ENCODE measurements around the gene UBXN4.

Gene UBXN4

GRCh38 chr2:135822855-135823254 lies 81.2 kb downstream of the UBXN4 start:
- Histone ChIP-seq H3K4me2 (ENCODE audit: low read length, poor library complexity, severe bottlenecking) (no peak overlapping the region), H3K14ac (ENCODE audit: low read length in 2 of 2) (no peak overlapping the region), H3K9ac (ENCODE audit: low read length) (no peak overlapping the region), H3K4me3 (ENCODE audit: insufficient read depth in 1 of 2, low read depth in 1 of 2, low read length in 2 of 2) (no peak overlapping the region), H3K36me3 (ENCODE audit: control insufficient read depth in 1 of 2, insufficient read depth in 2 of 2, low read depth in 1 of 2, low read length in 2 of 2) (no peaks in the 10 kb centered on the region), H2AK5ac (ENCODE audit: low read length, severe bottlenecking) (no peak overlapping the region), H2BK12ac (ENCODE audit: low read length in 2 of 2) (no peak overlapping the region), H2BK120ac (ENCODE audit: low read depth, low read length) (no peak overlapping the region), H3K27me3 (ENCODE audit: control insufficient read depth in 1 of 2, insufficient read depth in 1 of 2, low read length in 2 of 2) (peaks cover 0 to 8% of the 10 kb centered on the region in 2 experiments), H3K27ac (ENCODE audit: low read length, poor library complexity, severe bottlenecking) (no peak overlapping the region), H2BK15ac (ENCODE audit: low read depth, poor library complexity, severe bottlenecking) (no peak overlapping the region), H3K9me3 (ENCODE audit: control insufficient read depth, low read length) (peaks cover 11% of the 10 kb centered on the region), H3K4me1 (ENCODE audit: control insufficient read depth, insufficient read depth, low read depth, low read length) (peaks cover 12% of the 10 kb centered on the region), H4K91ac (ENCODE audit: low read length) (no peak overlapping the region), H3K18ac (ENCODE audit: low read depth in 1 of 2, low read length in 2 of 2) (no peak overlapping the region), H3K79me1 (replicated peaks; ENCODE audit: low read length, poor library complexity, severe bottlenecking) (no peaks in the 10 kb centered on the region), H2BK5ac (ENCODE audit: low read depth, low read length, poor library complexity, severe bottlenecking) (no peak overlapping the region), H4K8ac (ENCODE audit: low read length) (no peak overlapping the region), H3K23ac (ENCODE audit: low read length in 2 of 2) (no peak overlapping the region), H2AFZ (ENCODE audit: low read depth, low read length) (no peak overlapping the region), H3K4ac (ENCODE audit: low read depth in 1 of 2, low read length in 2 of 2) (no peak overlapping the region)
- 82% methylated on average over 1 of the region's 1 CpG for WGBS
- DNase-seq, result no peak

GRCh38 chr2:135825131-135825530 lies 83.5 kb downstream of the UBXN4 start:
- no peak overlapping the region for H3K4me3 ChIP-seq (ENCODE audit: insufficient read depth in 1 of 2, low read depth in 1 of 2, low read length in 2 of 2)
- no peak overlapping the region for H2AK5ac ChIP-seq (ENCODE audit: low read length, severe bottlenecking)
- H2BK15ac ChIP-seq (ENCODE audit: low read depth, poor library complexity, severe bottlenecking), result no peak overlapping the region
- H3K27ac ChIP-seq (ENCODE audit: low read length, poor library complexity, severe bottlenecking), result no peak overlapping the region
- no peak overlapping the region for H3K18ac ChIP-seq (ENCODE audit: low read depth in 1 of 2, low read length in 2 of 2)
- DNase-seq, result no peak
- peaks cover 11% of the 10 kb centered on the region for H3K9me3 ChIP-seq (ENCODE audit: control insufficient read depth, low read length)
- no peaks in the 10 kb centered on the region for H3K36me3 ChIP-seq (ENCODE audit: control insufficient read depth in 1 of 2, insufficient read depth in 2 of 2, low read depth in 1 of 2, low read length in 2 of 2)
- no peak overlapping the region for H3K9ac ChIP-seq (ENCODE audit: low read length)
- H2AFZ ChIP-seq (ENCODE audit: low read depth, low read length), result no peak overlapping the region
- H3K23ac ChIP-seq (ENCODE audit: low read length in 2 of 2), result no peak overlapping the region
- H3K4ac ChIP-seq (ENCODE audit: low read depth in 1 of 2, low read length in 2 of 2), result no peak overlapping the region
- H3K14ac ChIP-seq (ENCODE audit: low read length in 2 of 2), result no peak overlapping the region
- H2BK12ac ChIP-seq (ENCODE audit: low read length in 2 of 2), result no peak overlapping the region
- peaks cover 3% of the 10 kb centered on the region for H3K4me1 ChIP-seq (ENCODE audit: control insufficient read depth, insufficient read depth, low read depth, low read length)
- no peaks in the 10 kb centered on the region for H3K79me1 ChIP-seq (replicated peaks; ENCODE audit: low read length, poor library complexity, severe bottlenecking)
- WGBS, result 91% methylated on average over 9 of the region's 9 CpGs
- H4K8ac ChIP-seq (ENCODE audit: low read length), result no peak overlapping the region
- H3K4me2 ChIP-seq (ENCODE audit: low read length, poor library complexity, severe bottlenecking), result no peak overlapping the region
- no peak overlapping the region for H2BK120ac ChIP-seq (ENCODE audit: low read depth, low read length)
- peaks cover 0 to 8% of the 10 kb centered on the region in 2 experiments for H3K27me3 ChIP-seq (ENCODE audit: control insufficient read depth in 1 of 2, insufficient read depth in 1 of 2, low read length in 2 of 2)
- no peak overlapping the region for H2BK5ac ChIP-seq (ENCODE audit: low read depth, low read length, poor library complexity, severe bottlenecking)
- no peak overlapping the region for H4K91ac ChIP-seq (ENCODE audit: low read length)

- H3K4me2 ChIP-seq (ENCODE audit: low read length, poor library complexity, severe bottlenecking), result no peak overlapping the region
- H3K9ac ChIP-seq (ENCODE audit: low read length), result no peak overlapping the region
- H3K79me1 ChIP-seq (replicated peaks; ENCODE audit: low read length, poor library complexity, severe bottlenecking), result no peaks in the 10 kb centered on the region
- no peak overlapping the region for H4K91ac ChIP-seq (ENCODE audit: low read length)
- H4K8ac ChIP-seq (ENCODE audit: low read length), result no peak overlapping the region
- no peak for DNase-seq
- H2BK12ac ChIP-seq (ENCODE audit: low read length in 2 of 2), result no peak overlapping the region
- H3K36me3 ChIP-seq (ENCODE audit: control insufficient read depth in 1 of 2, insufficient read depth in 2 of 2, low read depth in 1 of 2, low read length in 2 of 2), result no peaks in the 10 kb centered on the region
- no peak overlapping the region for H3K27ac ChIP-seq (ENCODE audit: low read length, poor library complexity, severe bottlenecking)
- WGBS, result 80% methylated on average over 10 of the region's 11 CpGs
- H2BK5ac ChIP-seq (ENCODE audit: low read depth, low read length, poor library complexity, severe bottlenecking), result no peak overlapping the region
- no peak overlapping the region for H2AK5ac ChIP-seq (ENCODE audit: low read length, severe bottlenecking)
- no peak overlapping the region for H3K4me3 ChIP-seq (ENCODE audit: insufficient read depth in 1 of 2, low read depth in 1 of 2, low read length in 2 of 2)
- H3K27me3 ChIP-seq (ENCODE audit: control insufficient read depth in 1 of 2, insufficient read depth in 1 of 2, low read length in 2 of 2), result peaks cover 0 to 8% of the 10 kb centered on the region in 2 experiments
- H2BK120ac ChIP-seq (ENCODE audit: low read depth, low read length), result no peak overlapping the region
- peaks cover 11% of the 10 kb centered on the region for H3K9me3 ChIP-seq (ENCODE audit: control insufficient read depth, low read length)
- H2BK15ac ChIP-seq (ENCODE audit: low read depth, poor library complexity, severe bottlenecking), result no peak overlapping the region
- H3K14ac ChIP-seq (ENCODE audit: low read length in 2 of 2), result no peak overlapping the region
- H3K4ac ChIP-seq (ENCODE audit: low read depth in 1 of 2, low read length in 2 of 2), result no peak overlapping the region
- H3K18ac ChIP-seq (ENCODE audit: low read depth in 1 of 2, low read length in 2 of 2), result no peak overlapping the region
- no peak overlapping the region for H2AFZ ChIP-seq (ENCODE audit: low read depth, low read length)
- no peak overlapping the region for H3K23ac ChIP-seq (ENCODE audit: low read length in 2 of 2)
- H3K4me1 ChIP-seq (ENCODE audit: control insufficient read depth, insufficient read depth, low read depth, low read length), result no peaks in the 10 kb centered on the region
Measured at GRCh38 chr2:135825550-135826176, 84.0 kb downstream of the UBXN4 start.

- H3K18ac ChIP-seq (ENCODE audit: low read depth in 1 of 2, low read length in 2 of 2), result no peak overlapping the region
- H3K9ac ChIP-seq (ENCODE audit: low read length), result no peak overlapping the region
- WGBS, result 93% methylated on average over 6 of the region's 6 CpGs
- no peaks in the 10 kb centered on the region for H3K36me3 ChIP-seq (ENCODE audit: control insufficient read depth in 1 of 2, insufficient read depth in 2 of 2, low read depth in 1 of 2, low read length in 2 of 2)
- no peak overlapping the region for H3K4me2 ChIP-seq (ENCODE audit: low read length, poor library complexity, severe bottlenecking)
- H3K27ac ChIP-seq (ENCODE audit: low read length, poor library complexity, severe bottlenecking), result no peak overlapping the region
- H3K14ac ChIP-seq (ENCODE audit: low read length in 2 of 2), result no peak overlapping the region
- H3K4ac ChIP-seq (ENCODE audit: low read depth in 1 of 2, low read length in 2 of 2), result no peak overlapping the region
- no peak overlapping the region for H3K4me3 ChIP-seq (ENCODE audit: insufficient read depth in 1 of 2, low read depth in 1 of 2, low read length in 2 of 2)
- H3K27me3 ChIP-seq (ENCODE audit: control insufficient read depth in 1 of 2, insufficient read depth in 1 of 2, low read length in 2 of 2), result peaks cover 0 to 8% of the 10 kb centered on the region in 2 experiments
- H4K8ac ChIP-seq (ENCODE audit: low read length), result no peak overlapping the region
- H3K9me3 ChIP-seq (ENCODE audit: control insufficient read depth, low read length), result peaks cover 11% of the 10 kb centered on the region
- H2AFZ ChIP-seq (ENCODE audit: low read depth, low read length), result no peak overlapping the region
- no peak overlapping the region for H2BK120ac ChIP-seq (ENCODE audit: low read depth, low read length)
- H4K91ac ChIP-seq (ENCODE audit: low read length), result no peak overlapping the region
- H3K23ac ChIP-seq (ENCODE audit: low read length in 2 of 2), result no peak overlapping the region
- no peaks in the 10 kb centered on the region for H3K4me1 ChIP-seq (ENCODE audit: control insufficient read depth, insufficient read depth, low read depth, low read length)
- no peak for DNase-seq
- no peak overlapping the region for H2BK12ac ChIP-seq (ENCODE audit: low read length in 2 of 2)
- H2BK5ac ChIP-seq (ENCODE audit: low read depth, low read length, poor library complexity, severe bottlenecking), result no peak overlapping the region
- H2BK15ac ChIP-seq (ENCODE audit: low read depth, poor library complexity, severe bottlenecking), result no peak overlapping the region
- no peak overlapping the region for H2AK5ac ChIP-seq (ENCODE audit: low read length, severe bottlenecking)
- H3K79me1 ChIP-seq (replicated peaks; ENCODE audit: low read length, poor library complexity, severe bottlenecking), result no peaks in the 10 kb centered on the region
Measured at GRCh38 chr2:135826544-135826943, 84.9 kb downstream of the UBXN4 start.
